ENCODE data around the gene SCD5. TPM values are rescaled to one million over a fixed set of nuclear protein-coding genes. Genes with fewer than 3 reads are reported as not detected.
A peak's percentile ranks its signal among the peaks of the same experiment; 100 is the strongest.

Gene SCD5
- total and polyA plus RNA-seq, 2 of the 8 experiments (the other 6 are each of a cell fraction or from before 2014, with no cell fraction given): 0.92 to 1.2 TPM

- TF ChIP-seq CHD7 (IDR thresholded peaks at IDR 0.05; ENCODE audit: insufficient replicate concordance, low read length) (no peak), CBX8 (IDR thresholded peaks at IDR 0.05; ENCODE audit: borderline replicate concordance, low read depth, low read length) (no peak), KDM4A (IDR thresholded peaks at IDR 0.05; ENCODE audit: low read depth, low read length, severe bottlenecking) (peak; percentile 73), KDM5A (IDR thresholded peaks at IDR 0.05; ENCODE audit: low read length) (no peak), NANOG (IDR thresholded peaks at IDR 0.05; ENCODE audit: insufficient read depth, low read depth, low read length, poor library complexity, severe bottlenecking) (no peak), EZH2 (IDR thresholded peaks at IDR 0.05; ENCODE audit: low read depth, low read length, severe bottlenecking) (peak; percentile 67), TBP (IDR thresholded peaks at IDR 0.05; ENCODE audit: low read depth, low read length) (no peak), CTBP2 (IDR thresholded peaks at IDR 0.05; ENCODE audit: borderline replicate concordance, insufficient read depth, insufficient read length, low read length) (no peak)
Observed at GRCh38 chr4:82798168-82799005, at the start of gene SCD5 (continued).
